SH-SY5Y (cell line): ENCODE measurements around the gene C4orf51.

ENCODE experiments used
- GATA2 ChIP-seq: IDR thresholded peaks from 2 replicates; pipeline ENCODE4 v1.6.1; 2011; ENCODE audit warnings: mild to moderate bottlenecking, low read depth, low read length
- GATA3 ChIP-seq: IDR thresholded peaks from 2 replicates; pipeline ENCODE4 v1.6.1; 2011; ENCODE audit warnings: low read depth, mild to moderate bottlenecking, low read length, moderate library complexity

- TF ChIP-seq GATA3 (no peak), GATA2 (no peak)
Observed at GRCh38 chr4:145703850-145704497, 24.0 kb downstream of the C4orf51 start.
